ENCODE data around the gene SLC16A9.
A peak's percentile ranks its signal among the peaks of the same experiment; 100 is the strongest.
"Not testable (repeated sequence)": the region's sequence is repeated elsewhere in the genome, so short reads cannot be mapped to it uniquely, and the experiment has no call there.

SLC16A9 gene

GRCh38 chr10:59674215-59674836 lies 35.3 kb downstream of the SLC16A9 start:
- DNase-seq: no peak

DNA sequence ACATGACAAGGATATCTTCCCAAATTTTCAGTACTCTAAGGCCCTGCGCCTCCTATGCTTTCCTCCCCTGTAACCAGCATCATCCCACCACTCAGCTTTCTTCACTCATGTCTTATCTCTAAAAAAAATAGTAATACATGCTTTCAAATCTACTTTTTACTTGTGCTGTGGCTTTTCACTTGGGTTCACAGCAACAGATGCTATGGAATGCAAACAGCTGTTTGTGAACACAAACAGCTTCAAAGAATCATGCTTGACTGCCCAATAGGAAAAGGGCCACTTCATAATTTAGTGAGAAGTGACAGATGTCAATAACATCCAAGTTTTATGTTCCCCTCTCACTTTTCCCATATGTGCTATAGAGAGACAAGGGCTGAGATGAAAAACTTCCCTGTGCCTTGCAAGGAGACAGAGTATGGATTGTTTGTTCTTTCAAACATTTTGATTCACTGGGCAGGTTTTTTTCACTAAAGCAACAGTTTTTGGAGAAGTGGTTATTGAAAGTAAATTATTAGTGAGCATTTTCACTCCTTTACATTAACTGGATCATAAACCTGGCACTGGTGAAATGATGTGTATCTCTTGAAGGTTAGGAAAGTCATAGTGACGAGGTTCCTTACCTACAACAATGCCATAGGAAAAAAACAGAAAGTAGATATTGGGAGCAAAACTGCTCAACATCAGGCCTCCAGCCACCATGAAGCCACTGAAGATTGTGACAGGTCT lies 37.3 kb downstream of the SLC16A9 start:
- DNase-seq: no peak

DNA sequence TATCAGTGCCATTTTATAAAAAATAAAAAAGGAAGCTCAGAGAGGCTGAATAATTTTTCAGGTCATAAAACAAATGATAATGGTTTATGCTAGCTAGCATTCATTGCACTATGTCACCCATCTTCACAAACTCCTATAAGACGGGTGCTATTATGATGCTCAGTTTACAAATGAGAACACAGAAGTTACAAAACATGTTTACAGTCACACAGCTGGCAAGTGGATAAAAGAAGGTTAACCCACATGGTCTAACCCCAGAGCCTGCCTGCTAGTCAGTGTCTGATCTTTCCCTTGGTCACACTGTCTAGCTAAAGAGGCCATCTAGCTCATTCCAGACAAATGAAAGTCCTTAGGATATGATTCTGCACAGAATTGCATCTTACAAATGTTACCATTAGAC lies 39.4 kb downstream of the SLC16A9 start:
- DNase-seq: no peak

- no peak for DNase-seq
Measured at GRCh38 chr10:59668096-59668495, 41.6 kb downstream of the SLC16A9 start.

DNA sequence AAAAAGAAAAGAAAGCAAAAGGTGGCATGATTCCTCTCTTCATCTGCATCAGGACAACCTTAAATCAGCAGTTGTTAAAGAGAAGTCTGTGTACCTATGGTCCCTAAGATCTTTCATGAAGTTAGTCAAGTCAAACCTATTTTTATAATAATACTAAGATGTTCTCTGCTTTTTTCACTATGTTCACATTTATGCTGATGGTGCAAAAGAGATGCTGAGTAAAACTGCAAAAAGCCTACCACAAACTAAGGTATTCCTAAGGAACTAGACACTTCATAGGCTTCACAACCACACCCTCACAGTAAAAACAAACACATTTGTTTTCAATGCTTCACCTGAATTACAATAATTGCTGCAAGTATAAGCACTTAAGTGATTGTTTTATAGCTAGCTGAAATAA lies 43.3 kb downstream of the SLC16A9 start:
- DNase-seq: no peak

DNA sequence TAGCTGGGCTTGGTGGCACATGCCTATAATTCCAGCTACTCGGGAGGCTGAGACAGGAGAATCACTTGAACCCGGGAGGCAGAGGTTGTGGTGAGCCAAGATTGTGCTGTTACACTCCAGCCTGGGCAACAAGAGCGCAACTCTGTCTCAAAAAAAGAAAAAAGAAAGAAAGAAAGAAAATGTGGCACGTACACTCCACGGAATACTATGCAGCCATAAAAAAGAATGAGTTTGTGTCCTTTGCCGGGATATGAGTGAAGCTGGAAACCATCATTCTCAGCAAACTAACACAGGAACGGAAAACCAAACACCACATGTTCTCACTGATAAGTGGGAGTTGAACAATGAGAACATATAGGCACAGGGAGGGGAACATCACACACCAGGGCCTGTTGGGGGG lies 46.4 kb downstream of the SLC16A9 start:
- not testable (repeated sequence) for DNase-seq

- no peak for DNase-seq
Measured at GRCh38 chr10:59657724-59658123, 51.9 kb downstream of the SLC16A9 start.

- DNase-seq: no peak
Measured at GRCh38 chr10:59655309-59655708, 54.3 kb downstream of the SLC16A9 start.

DNA sequence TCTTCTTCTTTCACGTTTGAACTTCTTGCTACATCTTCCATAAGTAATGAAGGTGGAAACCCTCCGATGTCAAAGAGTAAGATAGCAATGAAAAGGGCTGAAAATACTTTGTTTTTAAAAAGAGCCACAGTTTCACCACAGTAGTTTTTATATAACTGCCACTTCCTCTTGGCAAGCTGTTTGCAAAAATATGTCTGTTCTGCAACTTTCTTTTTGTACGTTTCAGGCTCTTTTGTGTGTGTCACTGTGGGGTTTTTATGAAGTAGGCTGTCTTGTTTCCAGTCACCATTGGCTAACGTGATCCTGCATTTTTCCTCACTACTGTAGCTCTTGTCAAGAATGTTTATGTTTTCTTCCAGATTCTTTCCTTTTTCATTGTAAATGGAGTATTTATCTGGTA lies 55.6 kb downstream of the SLC16A9 start:
- DNase-seq: peak; percentile 36

- DNase-seq: no peak
Measured at GRCh38 chr10:59651902-59652301, 57.7 kb downstream of the SLC16A9 start.

- no peak for DNase-seq
Measured at GRCh38 chr10:59649606-59650346, 59.9 kb downstream of the SLC16A9 start.

DNA sequence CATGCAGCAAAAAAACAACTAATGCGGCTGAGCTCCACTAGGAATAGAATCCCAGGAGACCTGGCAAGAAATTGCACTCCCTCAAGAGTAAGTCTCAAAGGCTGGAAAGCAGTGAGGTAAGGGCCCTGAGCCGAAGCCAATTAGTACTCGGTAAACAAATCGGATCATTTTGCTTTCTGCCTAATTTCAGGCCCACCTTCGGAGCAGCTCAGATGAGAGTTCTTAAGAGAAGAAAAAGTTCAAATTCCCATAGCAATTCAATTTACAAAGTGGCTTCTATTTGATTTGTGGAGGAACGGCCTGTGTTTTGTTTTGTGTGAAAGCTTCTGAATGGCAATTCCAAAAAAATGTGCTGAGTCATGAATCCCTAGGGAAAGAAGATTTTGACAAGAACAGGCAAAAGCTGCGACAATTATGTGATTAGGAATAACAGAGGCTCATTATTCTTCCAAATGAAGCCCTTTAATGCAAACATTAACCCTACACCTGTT lies 60.9 kb downstream of the SLC16A9 start:
- DNase-seq: no peak

DNA sequence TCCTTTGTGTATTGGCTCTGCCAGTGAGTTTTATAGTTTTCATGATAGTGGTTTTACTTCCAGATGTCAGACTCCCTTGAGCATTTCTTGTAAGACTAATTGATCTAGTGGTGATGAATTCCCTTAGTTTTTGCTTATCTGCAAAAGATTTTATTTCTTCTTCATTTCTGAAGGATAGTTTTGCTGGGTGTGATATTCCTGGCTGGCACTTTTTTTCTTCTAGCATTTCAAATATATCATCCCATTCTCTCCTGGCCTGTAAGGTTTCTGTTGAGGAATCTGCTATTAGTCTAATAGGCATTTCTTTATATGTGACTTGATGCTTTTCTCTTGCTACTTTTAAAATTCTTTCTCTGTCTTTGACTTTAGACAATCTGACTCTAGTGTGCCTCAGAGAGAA lies 64.8 kb downstream of the SLC16A9 start:
- DNase-seq: no peak

DNA sequence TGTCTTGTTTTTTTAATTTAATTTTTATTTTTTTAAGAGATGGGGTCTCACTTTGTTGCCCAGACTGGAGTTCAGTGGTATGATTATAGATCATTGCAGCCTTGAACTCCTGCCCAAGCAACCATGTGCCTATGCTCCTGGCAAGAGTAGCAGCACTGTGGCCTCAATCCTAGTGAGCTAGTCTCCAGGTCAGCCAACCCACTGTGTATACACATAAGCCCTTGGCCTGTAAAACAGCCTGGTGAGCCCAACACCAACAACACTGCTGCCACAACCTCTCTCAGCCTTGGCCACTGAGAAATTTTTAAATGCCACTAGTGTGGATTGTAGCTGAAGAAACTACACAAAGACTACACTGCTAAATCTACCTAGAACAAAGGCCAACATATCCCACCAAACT lies 68.0 kb downstream of the SLC16A9 start:
- DNase-seq: not testable (repeated sequence)

DNA sequence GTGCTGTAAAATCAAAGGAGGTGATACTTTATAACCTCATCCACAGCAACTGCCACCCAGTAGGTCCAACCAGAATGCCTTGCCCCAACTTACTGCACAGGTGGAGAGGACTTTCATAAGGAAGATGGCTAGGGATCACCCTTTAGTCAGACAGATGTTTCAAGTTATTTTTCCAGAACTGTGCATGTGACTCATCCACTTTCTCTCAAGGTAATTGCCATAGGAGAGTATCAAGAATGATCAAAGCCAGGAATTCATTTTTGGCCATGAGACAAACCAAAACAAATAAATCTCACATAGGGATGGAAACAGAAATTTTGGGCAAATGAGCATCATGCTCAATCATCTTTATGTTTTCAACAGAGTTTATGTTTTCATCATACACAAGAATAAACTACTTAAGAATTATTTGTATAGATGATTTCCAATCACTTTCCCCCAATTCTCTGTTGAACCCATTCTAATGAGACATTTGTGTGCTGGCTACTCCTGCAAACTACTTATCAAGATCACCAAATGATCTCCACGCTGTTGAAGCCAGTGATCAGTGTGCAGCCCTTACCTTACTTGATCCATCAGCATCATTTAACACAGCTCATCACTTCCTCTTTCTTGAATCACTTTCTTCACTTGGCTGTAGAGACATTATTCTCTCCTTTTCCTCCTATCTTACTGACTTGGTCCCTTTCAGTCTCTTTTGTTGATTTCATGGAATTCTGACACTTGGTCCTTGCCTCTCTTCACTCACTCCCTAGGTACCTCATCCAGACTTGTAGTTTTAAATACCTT lies 74.0 kb downstream of the SLC16A9 start:
- DNase-seq: no peak

DNA sequence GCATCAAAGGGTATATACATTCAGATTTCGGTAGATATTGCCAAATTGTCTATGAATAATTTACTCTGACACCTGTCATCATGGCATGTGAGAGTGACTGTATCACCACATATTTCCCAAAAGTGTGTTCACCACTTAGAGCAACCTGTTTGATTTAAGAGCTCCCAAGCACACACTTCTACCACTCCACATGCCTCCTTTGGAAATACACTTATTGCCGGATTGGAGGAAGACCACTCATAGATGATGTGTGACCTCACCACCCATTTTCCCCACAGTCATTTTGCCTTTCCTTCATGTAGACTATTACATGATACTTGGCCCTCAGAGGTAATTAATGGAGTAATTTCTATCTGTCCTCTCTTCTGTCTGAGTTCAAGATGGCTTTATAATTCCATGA lies 75.5 kb downstream of the SLC16A9 start:
- no peak for DNase-seq

- DNase-seq: no peak
Measured at GRCh38 chr10:59633063-59633462, 76.6 kb downstream of the SLC16A9 start.

GRCh38 chr10:59631882-59632807 lies 77.5 kb downstream of the SLC16A9 start:
- no peak for DNase-seq

- no peak for DNase-seq
Measured at GRCh38 chr10:59631237-59631636, 78.4 kb downstream of the SLC16A9 start.

DNA sequence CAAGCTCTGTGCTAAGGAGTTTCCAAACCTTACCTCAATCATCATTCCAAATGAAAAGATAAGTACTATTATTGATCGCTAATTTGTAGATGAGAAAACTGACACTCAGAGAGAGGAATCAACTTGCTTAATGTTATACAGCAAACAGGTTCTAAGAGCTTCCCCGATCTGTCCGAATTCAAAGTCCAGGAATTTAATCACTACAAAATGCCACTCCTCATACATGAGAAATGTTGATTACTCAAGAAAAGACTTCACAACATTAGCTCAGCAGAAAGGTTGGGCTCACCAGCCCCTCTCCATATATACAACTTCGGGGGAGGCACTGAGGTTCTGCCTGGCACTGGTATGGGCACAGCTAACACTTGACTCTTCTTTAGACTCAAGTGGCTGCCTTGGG lies 80.7 kb downstream of the SLC16A9 start:
- DNase-seq: no peak

DNA sequence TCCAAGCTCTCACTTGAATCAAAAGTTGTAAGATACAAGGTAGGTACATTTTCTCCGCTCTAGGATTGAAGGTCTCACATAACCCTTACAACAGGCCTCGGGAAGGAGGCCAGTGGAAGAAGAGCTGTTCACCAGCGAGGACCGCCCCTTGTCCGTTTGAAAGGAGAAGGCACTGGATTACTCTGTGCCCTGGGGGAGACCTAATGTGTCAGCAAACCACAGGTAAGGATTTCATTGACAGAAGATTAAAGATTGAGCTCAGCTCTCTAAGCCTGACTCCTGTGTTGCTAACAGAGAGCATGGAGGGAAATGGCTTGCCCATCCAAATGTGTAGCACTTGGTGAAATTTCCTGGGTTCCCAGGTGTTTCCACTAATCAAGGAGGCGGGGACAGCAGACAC lies 81.2 kb downstream of the SLC16A9 start:
- DNase-seq: no peak
